ENCODE data around the gene TRDN.

DNA sequence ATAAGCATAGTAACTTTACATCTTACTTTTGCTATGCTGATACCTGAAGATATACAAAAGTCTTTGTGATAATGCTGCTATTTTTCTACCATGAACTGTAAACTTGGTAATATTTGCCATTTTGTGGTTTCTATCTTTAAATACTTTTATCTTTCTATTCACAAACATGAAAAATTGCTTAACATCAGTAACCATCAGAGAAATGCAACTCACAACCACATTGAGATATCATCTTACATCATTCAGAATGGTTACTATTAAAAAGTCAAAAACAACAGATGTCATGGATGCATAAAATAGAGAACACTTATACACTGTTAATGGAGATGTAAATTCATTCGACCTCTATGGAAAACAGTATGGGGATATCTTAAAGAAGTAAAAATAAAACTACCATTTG is 112.0 kb downstream of the TRDN start:
- no peak for TF ChIP-seq CTCF (IDR thresholded peaks at IDR 0.05)
- TF ChIP-seq EZH2phosphoT487 (IDR thresholded peaks at IDR 0.05), result no peak
- no peak for TF ChIP-seq EZH2 (IDR thresholded peaks at IDR 0.05)
